Neural cell (in vitro differentiated cells): ENCODE data around the gene LORICRIN.

Experiments used
- CTCF ChIP-seq: fragments of 450-650 bp; IDR thresholded peaks from 2 replicates; pipeline ENCODE4 v1.5.1; 2014; ENCODE audit warnings: antibody characterized with exemption, mild to moderate bottlenecking, moderate library complexity; ENCODE audit not compliant: poor library complexity, severe bottlenecking
- SMC3 ChIP-seq: fragments of 450-650 bp; conservative IDR thresholded peaks from 2 replicates; pipeline ENCODE4 v1.6.1; 2014; ENCODE audit warnings: antibody characterized with exemption, mild to moderate bottlenecking, moderate library complexity; ENCODE audit not compliant: poor library complexity

DNA sequence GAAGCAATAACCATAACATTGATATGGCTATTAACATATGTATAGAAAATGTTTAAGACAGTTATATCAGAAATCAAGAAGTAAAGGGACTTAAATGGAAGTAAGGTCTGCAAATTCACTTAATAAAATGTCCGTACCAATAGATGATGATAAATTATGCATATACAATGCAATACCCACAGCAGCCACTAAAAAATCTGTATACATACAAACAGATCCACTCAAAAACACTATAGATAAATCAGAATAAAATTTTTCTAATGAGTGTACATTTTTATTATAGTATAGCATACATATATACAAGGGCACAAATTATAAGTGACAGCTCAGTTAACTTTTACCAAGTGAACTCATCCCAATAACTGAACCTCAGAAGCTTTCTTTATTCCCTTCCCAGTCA lies 6.0 kb downstream of the LORICRIN start:
- no peak for TF ChIP-seq SMC3
- TF ChIP-seq CTCF, result no peak
